A673 (cell line): Measurements from ENCODE around the gene LIME1. TPM values are rescaled to one million over a fixed set of nuclear protein-coding genes. Genes with fewer than 3 reads are reported as not detected.

Experiments
- BruUV-seq: library from RNA; stranded (reverse); fragments of 400-500 nt; replicated peaks from 2 replicates; lab custom pipeline; 2021; lab: Mats Ljungman, UMichigan
- CTCF ChIA-PET: fragments of 300-600 bp; sonication (Branson Sonifier 250); formaldehyde crosslinking; loops from one replicate; lab custom pipeline; 2022; ENCODE audit warnings: antibody characterized with exemption; lab: Charles Lee
- POLR2A ChIA-PET: fragments of 300-600 bp; sonication (Branson Sonifier 250); formaldehyde crosslinking; loops from one replicate; lab custom pipeline; 2022; ENCODE audit warnings: antibody characterized with exemption; ENCODE audit not compliant: low non-redundant PET; lab: Charles Lee
- DNase-seq: peaks from one replicate; pipeline ENCODE4 v3.0.0-alpha.2; 2015; ENCODE audit warnings: low spot score
- H3K27ac ChIP-seq: fragments of 200-600 bp; sonication (generic); 2 replicates; pipeline ENCODE4 v1.5.1; 2016; ENCODE audit warnings: mixed run types, low read depth, mild to moderate bottlenecking, mixed read lengths, antibody characterized with exemption, low read length; ENCODE audit not compliant: poor library complexity, severe bottlenecking
- H3K27me3 ChIP-seq: fragments of 200-600 bp; sonication (generic); replicated peaks from 2 replicates; pipeline ENCODE4 v1.6.1; 2017; ENCODE audit warnings: mixed run types, low read depth, mild to moderate bottlenecking, mixed read lengths, antibody characterized with exemption, low read length; ENCODE audit not compliant: insufficient read depth, poor library complexity
- H3K36me3 ChIP-seq: fragments of 200-600 bp; sonication (generic); 2 replicates; pipeline ENCODE4 v1.6.1; 2016; ENCODE audit warnings: mixed run types, mild to moderate bottlenecking, mixed read lengths, antibody characterized with exemption, low read length; ENCODE audit not compliant: insufficient read depth, poor library complexity, severe bottlenecking
- H3K4me1 ChIP-seq: fragments of 200-600 bp; sonication (generic); 2 replicates; pipeline ENCODE4 v1.6.1; 2017; ENCODE audit warnings: mixed run types, mild to moderate bottlenecking, mixed read lengths, antibody characterized with exemption, low read length; ENCODE audit not compliant: insufficient read depth, poor library complexity, severe bottlenecking
- H3K4me3 ChIP-seq: fragments of 200-600 bp; sonication (generic); 2 replicates; pipeline ENCODE4 v1.5.1; 2016; ENCODE audit warnings: low read depth, mixed run types, mild to moderate bottlenecking, mixed read lengths, low read length; ENCODE audit not compliant: poor library complexity, severe bottlenecking
- H3K9me3 ChIP-seq: fragments of 200-600 bp; sonication (generic); 2 replicates; pipeline ENCODE4 v1.6.1; 2016; ENCODE audit warnings: mixed run types, low read depth, mild to moderate bottlenecking, mixed read lengths, antibody characterized with exemption, low read length; ENCODE audit not compliant: poor library complexity, severe bottlenecking
- CTCF ChIP-seq: fragments of 300-800, 200-600 bp; sonication (generic); conservative IDR thresholded peaks from 2 replicates; pipeline ENCODE4 v1.5.1; 2017; ENCODE audit warnings: low read depth, mild to moderate bottlenecking, antibody characterized with exemption, low read length, moderate library complexity, mixed read lengths
- EZH2 ChIP-seq: fragments of 200-600 bp; sonication (generic); IDR thresholded peaks from 2 replicates; pipeline ENCODE4 v1.6.1; 2017; ENCODE audit warnings: borderline replicate concordance, low read depth, mild to moderate bottlenecking, mixed read lengths, antibody characterized with exemption, low read length; ENCODE audit not compliant: poor library complexity, severe bottlenecking
- intact Hi-C: fragments of 100-400 bp; cut with micrococcal nuclease; formaldehyde crosslinking; loops from one replicate; pipeline ENCODE4 v1.10.0; 2022; ENCODE audit not compliant: unreplicated experiment
- total RNA-seq: library from RNA; stranded (reverse); gene quantifications from 2 replicates; pipeline ENCODE4 v1.2.3, GENCODE V29; 2021

Gene LIME1
- total RNA-seq, 1 experiment from 2014 or later: 16.3 TPM

DNA sequence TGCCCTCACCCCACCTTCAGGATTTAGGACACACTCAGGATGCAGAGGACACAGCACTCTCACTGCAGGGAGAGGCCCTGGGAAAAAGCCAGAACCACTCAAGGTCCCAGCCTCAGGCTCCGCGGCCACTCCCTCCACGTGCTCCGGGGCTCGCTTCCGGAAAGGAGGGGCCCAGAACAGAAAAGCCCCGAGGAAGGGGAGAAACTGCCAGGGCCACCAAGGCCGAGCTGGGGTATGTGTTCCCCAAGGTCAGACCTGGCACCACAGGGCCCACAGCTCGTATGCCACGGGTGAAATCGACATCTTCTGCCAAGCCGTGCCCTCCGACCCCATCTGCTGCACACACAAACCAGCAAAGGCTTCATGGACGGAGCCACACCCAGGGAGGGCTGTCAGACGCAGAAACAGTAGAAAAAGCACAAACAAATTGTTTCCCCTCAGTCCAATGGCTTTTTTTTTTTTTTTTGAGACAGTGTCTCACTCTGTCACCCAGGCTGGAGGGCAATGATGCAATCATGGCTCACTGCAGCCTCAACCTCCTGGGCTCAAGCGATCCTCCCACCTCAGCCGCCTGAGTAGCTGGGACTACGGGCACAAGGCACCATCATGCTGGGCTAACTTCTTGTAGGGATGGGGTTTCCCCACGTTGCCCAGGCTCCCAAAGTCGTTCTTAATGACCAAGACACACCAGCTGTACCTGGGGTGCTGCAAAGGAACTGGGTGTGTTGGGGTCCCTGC lies 36.5 kb downstream of the LIME1 start:
- BruUV-seq: no TSS peak
- no peak for TF ChIP-seq EZH2
- TF ChIP-seq CTCF: no peak
- POLR2A ChIA-PET: no interaction called here
- no peaks in the 10 kb centered on the region for H3K9me3 ChIP-seq
- CTCF ChIA-PET: interaction anchor here (0.7 kb wide), 1 partner anchor 82 kb away, joined by 8 read pairs; no protein-coding TSS in a partner anchor
- no peaks in the 10 kb centered on the region for H3K27me3 ChIP-seq
- intact Hi-C loops: loop anchor here (10.0 kb wide), 1 partner anchor 202 kb away; the partner anchor contains the start of gene SAMD10
- no peaks in the 10 kb centered on the region for H3K4me1 ChIP-seq
- H3K36me3 ChIP-seq: no peaks in the 10 kb centered on the region
- no peak overlapping the region for H3K4me3 ChIP-seq
- no peak for DNase-seq
- H3K27ac ChIP-seq: no peak overlapping the region

- TF ChIP-seq CTCF (no peak), EZH2 (no peak)
- H3K9me3 ChIP-seq: no peaks in the 10 kb centered on the region
- ChIA-PET POLR2A (no interaction called here), CTCF (no interaction called here)
- no peak overlapping the region for H3K4me3 ChIP-seq
- intact Hi-C loops: loop anchor here (10.0 kb wide), 1 partner anchor 201 kb away; the partner anchor contains the start of gene SAMD10
- H3K27ac ChIP-seq: no peak overlapping the region
- BruUV-seq: no TSS peak
- no peaks in the 10 kb centered on the region for H3K4me1 ChIP-seq
- DNase-seq: no peak
- no peaks in the 10 kb centered on the region for H3K36me3 ChIP-seq
- no peaks in the 10 kb centered on the region for H3K27me3 ChIP-seq
Measured at GRCh38 chr20:63773571-63774241, 37.2 kb downstream of the LIME1 start.

DNA sequence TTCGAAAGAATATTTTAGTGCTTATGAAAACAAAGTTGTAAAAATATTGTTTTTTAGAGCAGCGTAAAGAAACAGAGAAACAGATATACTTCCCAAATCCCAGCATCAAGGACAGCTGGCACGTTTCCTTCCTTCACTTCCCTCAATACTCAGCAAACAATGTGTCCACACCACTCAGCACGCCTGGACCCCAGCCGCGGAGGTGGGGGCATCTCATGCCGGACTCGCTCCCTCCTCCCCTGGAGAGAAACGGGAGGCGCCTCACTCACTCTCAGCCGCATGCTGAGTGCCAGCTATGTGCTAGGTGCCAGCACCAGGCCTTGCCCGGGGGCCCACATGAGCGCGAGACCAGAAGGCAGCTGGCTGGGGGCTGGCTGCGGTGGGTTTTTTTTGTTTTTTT lies 37.8 kb downstream of the LIME1 start:
- CTCF ChIA-PET: interaction anchor here (0.6 kb wide), 1 partner anchor 286 kb away, joined by 4 read pairs; no protein-coding TSS in a partner anchor
- POLR2A ChIA-PET: no interaction called here
- no peak overlapping the region for H3K4me3 ChIP-seq
- no peaks in the 10 kb centered on the region for H3K4me1 ChIP-seq
- TF ChIP-seq CTCF (no peak), EZH2 (no peak)
- H3K36me3 ChIP-seq: no peaks in the 10 kb centered on the region
- no peak overlapping the region for H3K27ac ChIP-seq
- intact Hi-C loops: loop anchor here (10.0 kb wide), 1 partner anchor 200 kb away; the partner anchor contains the start of gene SAMD10
- H3K27me3 ChIP-seq: no peaks in the 10 kb centered on the region
- H3K9me3 ChIP-seq: no peaks in the 10 kb centered on the region
- no TSS peak for BruUV-seq
- no peak for DNase-seq
